Lung (tissue), 12 donors: ENCODE results near the gene TRABD. TPM values are rescaled to one million over a fixed set of nuclear protein-coding genes. Genes with fewer than 3 reads are reported as not detected.

Experiments
- ATAC-seq: fragments of 200-7000 bp; cut with Tn5 transposase; one replicate; pipeline ENCODE4 v1.9.1; 2020; ENCODE audit warnings: moderate number of reproducible peaks; ENCODE audit not compliant: insufficient read depth, low FRiP score
- DNase-seq, 3 donors: peaks; one replicate each; pipeline ENCODE4 v3.0.0-alpha.2; 2013 to 2017
- H3K27ac ChIP-seq, 2 donors: one replicate each; pipeline ENCODE4 v1.5.1; 2013; ENCODE audit warnings: mild to moderate bottlenecking in 2 of 2, moderate library complexity in 2 of 2, control low read depth in 1 of 2, inconsistent platforms in 1 of 2, low read depth in 1 of 2, low read length in 1 of 2
- H3K27me3 ChIP-seq, 3 donors: one replicate each; pipeline ENCODE4 v1.5.1; 2013; ENCODE audit warnings: low read length in 2 of 3; ENCODE audit not compliant: control insufficient read depth in 3 of 3, insufficient read depth in 3 of 3
- H3K36me3 ChIP-seq, 4 donors: one replicate each; pipeline ENCODE4 v1.5.1; 2013; ENCODE audit warnings: low read length in 4 of 4, mild to moderate bottlenecking in 1 of 4, moderate library complexity in 1 of 4; ENCODE audit not compliant: control insufficient read depth in 4 of 4, insufficient read depth in 4 of 4
- H3K4me1 ChIP-seq, 5 donors: one replicate each; pipeline ENCODE4 v1.5.1; 2013; ENCODE audit warnings: low read length in 5 of 5, mild to moderate bottlenecking in 2 of 5, moderate library complexity in 1 of 5; ENCODE audit not compliant: control insufficient read depth in 5 of 5, insufficient read depth in 5 of 5
- H3K4me3 ChIP-seq: one replicate; pipeline ENCODE4 v1.5.1; 2013; ENCODE audit warnings: mild to moderate bottlenecking, control low read depth, moderate library complexity
- H3K9ac ChIP-seq, 2 donors: one replicate each; pipeline ENCODE4 v1.5.1; 2013; ENCODE audit warnings: low read length in 2 of 2, control low read depth in 1 of 2; ENCODE audit not compliant: insufficient read depth in 1 of 2
- H3K9me3 ChIP-seq, 4 donors: one replicate each; pipeline ENCODE4 v1.5.1; 2013; ENCODE audit warnings: low read length in 3 of 4, mild to moderate bottlenecking in 1 of 4, moderate library complexity in 1 of 4; ENCODE audit not compliant: control insufficient read depth in 4 of 4, insufficient read depth in 3 of 4
- WGBS, 2 donors: extraction: QIAGEN DNeasy Blood & Tissue Kit; methylation state at CpG; one replicate each; pipeline ENCODE4 v1.1.7; 2013; 5-methylcytosine and 5-hydroxymethylcytosine counted together
- polyA plus RNA-seq, 2 donors: library from polyadenylated mRNA; stranded (reverse); fragments of 200-250 nt; gene quantifications; one replicate each; pipeline ENCODE4 v1.2.1, GENCODE V29; 2013
- total RNA-seq, 2 donors: library from RNA; depleted of rRNA in 1 of 2; stranded (reverse); fragments of >200 nt in 1 of 2; gene quantifications; one replicate each; pipeline ENCODE4 v1.2.1, GENCODE V29; 2014 to 2021
- TF ChIP-seq, protein P1 (sequence below): IDR thresholded peaks from 2 replicates; pipeline ENCODE4 v1.5.1; 2012; ENCODE audit warnings: mild to moderate bottlenecking; ENCODE audit errors: control extremely low read depth, extremely low read depth
- donor health status: control.
- donor health status: control.
- donor health status: Bipolar disorder and iron deficiency.
- donor health status: healthy.
- donor health status: DM: yes; HTN: yes; CAD: no.

Gene TRABD
- total and polyA plus RNA-seq, 4 donors, result 16.2 to 72.7 (median 62.2) TPM

DNA sequence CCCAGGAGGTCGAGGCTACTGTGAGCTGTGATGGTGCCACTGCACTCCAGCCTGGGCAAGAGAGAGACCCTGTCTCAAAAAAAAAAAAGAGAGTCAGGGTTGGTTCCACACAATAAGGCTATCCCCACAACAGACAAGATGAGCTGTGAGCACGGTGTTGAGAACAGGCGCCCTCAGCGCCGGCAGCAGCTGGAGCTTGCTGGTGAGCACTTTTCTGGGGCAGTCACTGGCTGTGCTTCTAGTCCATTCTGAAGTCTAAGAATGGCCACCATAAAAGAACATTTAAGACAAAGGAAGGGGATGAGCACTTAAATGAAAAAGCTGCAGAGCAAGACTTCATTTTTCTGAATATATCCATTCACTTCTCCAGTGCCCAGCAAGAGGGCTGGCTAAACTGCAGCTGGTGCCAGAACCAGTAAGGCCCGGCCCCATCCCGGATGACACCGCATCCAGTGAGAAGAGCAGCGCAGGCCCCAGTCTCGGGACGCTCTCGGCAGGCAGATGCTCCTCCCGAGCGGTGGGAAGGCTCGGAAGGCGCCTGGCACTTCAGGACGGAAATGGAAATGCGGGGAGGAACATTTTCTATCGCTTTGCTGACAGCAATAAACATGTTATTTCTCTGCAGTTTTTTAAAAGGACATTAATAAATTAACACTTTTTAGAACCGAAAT is 46.9 kb downstream of the TRABD start:
- H3K9ac ChIP-seq, result no peak overlapping the region
- H3K4me1 ChIP-seq, result no peaks in the 10 kb centered on the region
- no peaks in the 10 kb centered on the region for H3K9me3 ChIP-seq
- TF ChIP-seq, protein P1, sequence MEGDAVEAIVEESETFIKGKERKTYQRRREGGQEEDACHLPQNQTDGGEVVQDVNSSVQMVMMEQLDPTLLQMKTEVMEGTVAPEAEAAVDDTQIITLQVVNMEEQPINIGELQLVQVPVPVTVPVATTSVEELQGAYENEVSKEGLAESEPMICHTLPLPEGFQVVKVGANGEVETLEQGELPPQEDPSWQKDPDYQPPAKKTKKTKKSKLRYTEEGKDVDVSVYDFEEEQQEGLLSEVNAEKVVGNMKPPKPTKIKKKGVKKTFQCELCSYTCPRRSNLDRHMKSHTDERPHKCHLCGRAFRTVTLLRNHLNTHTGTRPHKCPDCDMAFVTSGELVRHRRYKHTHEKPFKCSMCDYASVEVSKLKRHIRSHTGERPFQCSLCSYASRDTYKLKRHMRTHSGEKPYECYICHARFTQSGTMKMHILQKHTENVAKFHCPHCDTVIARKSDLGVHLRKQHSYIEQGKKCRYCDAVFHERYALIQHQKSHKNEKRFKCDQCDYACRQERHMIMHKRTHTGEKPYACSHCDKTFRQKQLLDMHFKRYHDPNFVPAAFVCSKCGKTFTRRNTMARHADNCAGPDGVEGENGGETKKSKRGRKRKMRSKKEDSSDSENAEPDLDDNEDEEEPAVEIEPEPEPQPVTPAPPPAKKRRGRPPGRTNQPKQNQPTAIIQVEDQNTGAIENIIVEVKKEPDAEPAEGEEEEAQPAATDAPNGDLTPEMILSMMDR, result no peak
- 94 to 96% methylated on average over 20 of the region's 20 CpGs for WGBS, 2 donors
- DNase-seq (no peak), ATAC-seq (no peak)
- H3K4me3 ChIP-seq, result no peak overlapping the region
- H3K27me3 ChIP-seq, result no peaks in the 10 kb centered on the region
- no peak overlapping the region for H3K27ac ChIP-seq
- H3K36me3 ChIP-seq, result peaks cover 0 to 44% (median 14%) of the 10 kb centered on the region in 4 donors

DNA sequence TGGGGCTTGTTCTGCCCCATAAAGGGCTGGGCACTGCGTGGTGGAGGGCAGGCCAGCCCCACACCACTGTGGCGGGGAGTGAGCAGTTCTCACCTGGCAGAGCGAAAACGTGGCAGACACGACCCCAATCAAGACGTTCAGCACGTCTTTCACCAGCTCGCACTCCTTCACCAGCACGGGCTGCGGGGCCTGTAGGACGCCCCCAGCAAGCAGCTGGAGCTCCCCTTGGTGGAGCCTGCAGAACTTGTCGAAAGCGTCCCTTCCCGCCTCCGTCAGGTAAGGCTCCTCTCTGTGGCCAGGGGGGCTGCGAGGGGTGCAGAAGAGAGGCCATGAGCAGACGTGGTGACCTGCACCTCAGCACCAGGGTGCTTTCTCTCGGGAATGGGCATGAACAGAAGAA is 47.5 kb downstream of the TRABD start:
- DNase-seq, result no peak
- H3K36me3 ChIP-seq, result peaks cover 0 to 40% (median 13%) of the 10 kb centered on the region in 4 donors

DNA sequence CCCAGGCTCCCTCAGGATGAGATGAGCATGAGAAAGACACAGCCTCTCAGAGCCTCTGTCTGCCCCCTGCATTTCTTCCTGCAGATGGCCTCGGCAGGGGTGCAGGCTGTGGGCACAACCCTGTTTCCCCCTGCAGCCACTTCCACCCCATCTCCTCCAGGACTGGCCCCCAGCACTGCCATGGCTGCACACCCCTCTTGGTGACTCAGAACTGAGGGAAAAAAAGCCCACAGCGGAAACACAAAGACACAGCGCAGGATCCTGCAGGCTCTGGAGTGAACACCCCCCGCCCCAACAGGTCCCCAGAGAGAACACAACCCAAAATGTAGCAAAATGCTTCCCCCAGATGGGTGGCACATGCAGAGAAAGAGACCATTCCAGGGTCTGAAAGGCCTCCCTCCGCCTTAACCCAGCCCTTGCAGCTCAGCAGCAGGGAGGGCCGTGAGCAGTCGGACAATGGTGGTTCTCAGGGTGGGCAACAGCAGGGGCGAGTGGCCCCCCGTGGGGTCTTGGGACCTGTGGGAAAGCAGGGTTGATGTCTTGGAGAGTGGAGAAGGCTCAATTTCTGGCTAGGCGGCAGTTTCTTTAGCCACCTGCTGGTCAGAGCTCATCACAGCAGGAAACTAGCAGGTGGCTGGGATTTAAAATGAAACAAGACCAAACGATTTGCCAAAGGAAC is 51.2 kb downstream of the TRABD start:
- Histone ChIP-seq H3K9me3 (no peaks in the 10 kb centered on the region), H3K36me3 (peaks cover 3 to 32% (median 12%) of the 10 kb centered on the region in 4 donors), H3K4me3 (no peak overlapping the region), H3K27me3 (no peaks in the 10 kb centered on the region), H3K27ac (no peak overlapping the region), H3K9ac (no peak overlapping the region), H3K4me1 (peaks cover 0 to 11% (median 2%) of the 10 kb centered on the region in 5 donors)
- ATAC-seq, result no peak
- no peak for DNase-seq
- WGBS, 2 donors, result 74 to 78% methylated on average over 10 to 11 of the region's 11 CpGs
- TF ChIP-seq, protein P1, result no peak

More for the DNA sequence above, 47.5 kb downstream of the TRABD start:
- no peaks in the 10 kb centered on the region for H3K4me1 ChIP-seq
- no peak overlapping the region for H3K9ac ChIP-seq
- H3K9me3 ChIP-seq, result no peaks in the 10 kb centered on the region
- H3K4me3 ChIP-seq, result no peak overlapping the region
- H3K27me3 ChIP-seq, result no peaks in the 10 kb centered on the region
- TF ChIP-seq, protein P1, result no peak
- no peak for ATAC-seq
- WGBS, 2 donors, result 93 to 95% methylated on average over 18 of the region's 18 CpGs
- no peak overlapping the region for H3K27ac ChIP-seq
